Kidney (tissue), 14 donors: ENCODE results near the gene CAMTA1. TPM values are rescaled to one million over a fixed set of nuclear protein-coding genes. Genes with fewer than 3 reads are reported as not detected.
A peak's percentile ranks its signal among the peaks of the same experiment; 100 is the strongest.

ENCODE experiments used
- DNase-seq, 5 donors: peaks; one replicate each; pipeline ENCODE4 v3.0.0-alpha.2; 2013 to 2020
- FAIRE-seq: peaks from 2 replicates; lab custom pipeline; 2012; peaks lifted over from hg19 to GRCh38; lab: Jason Lieb, UNC
- H3K27ac ChIP-seq, 2 donors: one replicate each; pipeline ENCODE4 v1.7.0; 2013; ENCODE audit warnings: low read depth in 2 of 2, low read length in 2 of 2, inconsistent platforms in 1 of 2
- H3K27me3 ChIP-seq: one replicate; pipeline ENCODE4 v1.7.1; 2013; ENCODE audit warnings: low read length, inconsistent platforms; ENCODE audit not compliant: control insufficient read depth, insufficient read depth
- H3K36me3 ChIP-seq, 3 donors: one replicate each; pipeline versions ENCODE4 v1.7.0 to v1.7.1; 2013; ENCODE audit warnings: low read length in 3 of 3, control low read depth in 1 of 3, inconsistent platforms in 1 of 3; ENCODE audit not compliant: insufficient read depth in 3 of 3, control insufficient read depth in 2 of 3
- H3K4me1 ChIP-seq, 3 donors: one replicate each; pipeline versions ENCODE4 v1.7.0 to v1.7.1; 2013; ENCODE audit warnings: low read length in 3 of 3, inconsistent platforms in 1 of 3, low read depth in 1 of 3; ENCODE audit not compliant: control insufficient read depth in 2 of 3, insufficient read depth in 2 of 3
- H3K4me3 ChIP-seq, 3 donors: one replicate each; pipeline versions ENCODE4 v1.7.0 to v1.8.1; 2013; ENCODE audit warnings: low read length in 3 of 3, control low read depth in 1 of 3, inconsistent platforms in 1 of 3
- H3K9ac ChIP-seq, 3 donors: one replicate each; pipeline versions ENCODE4 v1.7.0 to v1.7.1; 2013; ENCODE audit warnings: low read length in 3 of 3, control low read depth in 1 of 3, inconsistent platforms in 1 of 3
- H3K9me3 ChIP-seq, 3 donors: one replicate each; pipeline versions ENCODE4 v1.7.0 to v1.7.1; 2013; ENCODE audit warnings: low read length in 3 of 3, control low read depth in 1 of 3, inconsistent platforms in 1 of 3; ENCODE audit not compliant: control insufficient read depth in 2 of 3, insufficient read depth in 1 of 3
- CTCF ChIP-seq: IDR thresholded peaks from 3 replicates; pipeline ENCODE4 v1.5.1; 2012; ENCODE audit warnings: mild to moderate bottlenecking, moderate library complexity, borderline replicate concordance; ENCODE audit not compliant: insufficient read depth; ENCODE audit errors: extremely low read depth
- intact Hi-C: fragments of 100-400 bp; cut with DNase I; formaldehyde crosslinking; loops from one replicate; pipeline ENCODE4 v1.11.1; 2022
- polyA plus RNA-seq: library from polyadenylated mRNA; stranded (reverse); fragments of 350-450 nt; fragmentation: Illumina TruSeq; extraction: RNeasy Lipid Tissue Mini Kit (QIAGEN cat#74804); gene quantifications from one replicate; pipeline ENCODE4 v1.2.3, GENCODE V29; 2014; ENCODE audit warnings: low read depth, low replicate concordance; ENCODE audit not compliant: insufficient read depth
- total RNA-seq: library from RNA; stranded (reverse); fragmentation: NEBNext Ultra II Directional; extraction: Animal tissue kit (Norgen Biotek cat#: 25700); gene quantifications from one replicate; pipeline ENCODE4 v1.2.1, GENCODE V29; 2021
- donor health status: control.
- donor health status: control.
- donor health status: control.
- donor health status: control.
- donor health status: control.
- donor health status: DM: yes; HTN: yes; CAD: no.
- donor health status: Normal renal cell carcinoma (clear cell type).

Gene CAMTA1
- total and polyA plus RNA-seq, 2 donors from 2014 or later, result 79.0 to 170 TPM

DNA sequence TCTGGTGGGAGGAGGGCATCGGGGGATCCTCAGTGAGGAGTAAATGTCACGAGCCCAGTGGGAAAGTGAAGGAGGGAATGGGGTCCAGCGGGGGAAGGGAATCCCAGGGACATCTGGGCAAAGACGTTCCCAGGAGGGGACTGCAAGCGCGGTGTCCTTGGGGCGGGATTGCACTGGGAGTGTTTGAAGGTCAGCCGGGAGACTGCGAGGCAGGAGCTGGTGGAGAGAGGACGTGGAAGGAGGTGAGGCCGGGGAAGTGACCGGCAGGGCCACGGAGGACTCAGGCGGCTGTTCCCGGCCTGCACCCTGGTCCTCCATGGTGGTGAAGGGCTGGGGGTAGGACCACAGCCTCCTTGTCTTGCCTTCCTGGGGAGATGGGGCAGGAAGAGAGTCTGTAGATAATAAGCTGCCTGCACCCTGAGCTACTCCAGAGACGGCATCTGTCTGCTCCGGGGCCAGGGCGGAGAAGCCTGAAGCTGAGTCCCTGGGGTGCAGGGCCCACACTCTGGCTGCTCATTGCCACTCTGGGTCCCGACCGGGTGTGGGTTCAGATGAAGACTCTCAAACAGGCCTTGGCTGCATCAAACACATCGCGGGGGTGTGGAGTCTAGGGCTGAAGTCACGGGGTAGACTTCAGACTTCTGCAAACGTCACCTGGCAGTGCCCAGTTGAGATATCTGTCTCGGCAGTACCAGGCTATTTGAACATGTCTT lies 264.8 kb downstream of the CAMTA1 start:
- Histone ChIP-seq H3K36me3 (no peaks in the 10 kb centered on the region), H3K9me3 (no peaks in the 10 kb centered on the region), H3K27ac (no peak overlapping the region), H3K9ac (no peak overlapping the region), H3K27me3 (no peaks in the 10 kb centered on the region), H3K4me3 (no peak overlapping the region), H3K4me1 (no peaks in the 10 kb centered on the region)
- intact Hi-C loops, result no loop called here
- no peak for FAIRE-seq
- no peak for TF ChIP-seq CTCF
- no peak for DNase-seq

DNA sequence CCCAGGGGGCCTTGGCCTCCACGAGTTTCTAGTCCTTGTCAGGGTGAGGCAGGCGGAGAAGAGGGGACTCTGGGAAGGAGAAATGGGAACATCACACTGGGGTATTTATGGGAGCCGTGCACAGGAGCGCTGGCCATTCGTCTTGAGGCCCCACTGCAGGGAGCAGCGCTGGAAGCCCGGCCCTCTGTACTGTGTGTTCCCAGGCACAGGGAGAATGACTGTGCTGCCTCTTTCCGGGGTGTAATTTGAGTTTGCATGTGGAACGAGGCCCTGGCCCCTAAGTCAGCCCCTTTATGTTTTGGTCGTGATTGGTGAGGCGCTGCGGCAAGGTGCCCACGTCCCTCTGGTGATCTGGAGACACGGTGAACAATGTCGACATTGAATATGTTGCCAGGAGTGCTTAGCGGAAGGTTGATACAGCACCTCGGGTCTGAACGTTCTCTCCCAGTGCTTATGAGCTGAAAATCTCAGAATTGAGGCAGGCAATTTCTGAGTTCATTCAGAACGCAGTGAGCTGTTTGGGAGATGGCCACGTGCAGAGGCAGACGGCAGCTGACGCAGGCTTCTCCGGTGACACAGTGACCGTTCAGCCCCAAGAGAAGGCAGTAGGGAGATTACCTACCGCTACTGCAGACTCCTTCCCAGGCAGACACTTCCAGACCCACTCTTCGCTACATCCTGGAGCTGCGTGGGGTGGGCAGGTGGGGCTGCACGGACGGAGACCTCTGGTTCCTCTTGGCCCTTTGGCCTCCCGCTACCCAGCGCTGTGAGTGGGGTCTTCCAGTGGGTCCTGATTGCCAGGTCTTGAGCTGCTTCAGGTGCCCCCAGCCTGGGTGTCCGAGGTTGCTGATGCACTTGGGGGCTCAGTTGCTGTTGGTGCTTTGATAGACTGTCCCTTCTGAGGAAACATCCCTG lies 265.8 kb downstream of the CAMTA1 start:
- DNase-seq (peak in 2 of 5 donors; percentile 31 to 36), FAIRE-seq (no peak)
- Histone ChIP-seq H3K36me3 (no peaks in the 10 kb centered on the region), H3K4me1 (no peaks in the 10 kb centered on the region), H3K27ac (no peak overlapping the region), H3K4me3 (no peak overlapping the region), H3K9ac (no peak overlapping the region), H3K27me3 (no peaks in the 10 kb centered on the region), H3K9me3 (no peaks in the 10 kb centered on the region)
- no peak for TF ChIP-seq CTCF
- intact Hi-C loops, result no loop called here

GRCh38 chr1:7052701-7053100 lies 267.4 kb downstream of the CAMTA1 start:
- H3K9me3 ChIP-seq, result no peaks in the 10 kb centered on the region
- DNase-seq (no peak), FAIRE-seq (no peak)
- no peaks in the 10 kb centered on the region for H3K4me1 ChIP-seq
- no peaks in the 10 kb centered on the region for H3K36me3 ChIP-seq
- no peak for TF ChIP-seq CTCF
- no peaks in the 10 kb centered on the region for H3K27me3 ChIP-seq
- no peak overlapping the region for H3K9ac ChIP-seq
- no peak overlapping the region for H3K27ac ChIP-seq
- intact Hi-C loops, result no loop called here
- H3K4me3 ChIP-seq, result no peak overlapping the region
